ENCODE measurements around the gene CLASRP. TPM values are rescaled to one million over a fixed set of nuclear protein-coding genes. Genes with fewer than 3 reads are reported as not detected.

The CLASRP gene
- total and polyA plus RNA-seq, 9 of the 15 experiments (the other 6 are each of a cell fraction or from before 2014, with no cell fraction given) = 0.94 to 86.3 (median 44.0) TPM

GRCh38 chr19:45115809-45116615 is 77.2 kb downstream of the CLASRP start (continued):
- no peak for TF ChIP-seq ZBTB33 (CRISPR knock-in tag; IDR thresholded peaks at IDR 0.05)
- TF ChIP-seq GATAD2B (IDR thresholded peaks at IDR 0.05; ENCODE audit: borderline replicate concordance) = no peak
- TF ChIP-seq ZBTB40 (IDR thresholded peaks at IDR 0.05) = no peak
- TF ChIP-seq ZBTB40 (CRISPR knock-in tag; IDR thresholded peaks at IDR 0.05) = no peak
- TF ChIP-seq ZBTB5 (IDR thresholded peaks at IDR 0.05) = no peak
- no peak for TF ChIP-seq RBM14 (IDR thresholded peaks at IDR 0.05; ENCODE audit: borderline replicate concordance, insufficient read depth, low read depth, low read length)
